Spleen (tissue), 11 donors: Measurements from ENCODE around the gene SEMA6D. TPM values are rescaled to one million over a fixed set of nuclear protein-coding genes. Genes with fewer than 3 reads are reported as not detected.

ENCODE experiments used
- DNase-seq: peaks from one replicate; pipeline ENCODE4 v3.0.0-alpha.2; 2020
- H3K27ac ChIP-seq, 8 donors: fragments of 200-600 bp; sonication (generic) in 7 of 8; 1 replicate in 4 of 8; 2 replicates in 4 of 8; pipeline versions ENCODE4 v1.5.0 to v1.8.0; 2016 to 2021; ENCODE audit warnings: inconsistent platforms in 4 of 8, mild to moderate bottlenecking in 4 of 8, moderate library complexity in 1 of 8
- H3K27me3 ChIP-seq, 7 donors: fragments of 200-600 bp; sonication (generic) in 6 of 7; replicated peaks in 1 of 7; 1 replicate in 4 of 7; 2 replicates in 3 of 7; pipeline versions ENCODE4 v1.5.0 to v1.8.0; 2016 to 2021; ENCODE audit warnings: inconsistent platforms in 3 of 7, mild to moderate bottlenecking in 1 of 7
- H3K36me3 ChIP-seq, 6 donors: fragments of 200-600 bp; sonication (generic) in 5 of 6; 1 replicate in 4 of 6; 2 replicates in 2 of 6; pipeline versions ENCODE4 v1.5.0 to v1.8.0; 2016 to 2021; ENCODE audit warnings: inconsistent platforms in 2 of 6
- H3K4me1 ChIP-seq, 6 donors: fragments of 200-600 bp; sonication (generic) in 5 of 6; 1 replicate in 3 of 6; 2 replicates in 3 of 6; pipeline versions ENCODE4 v1.5.0 to v1.8.0; 2016 to 2021; ENCODE audit warnings: inconsistent platforms in 3 of 6
- H3K4me3 ChIP-seq, 8 donors: fragments of 200-600 bp; sonication (generic) in 7 of 8; 1 replicate in 4 of 8; 2 replicates in 4 of 8; pipeline versions ENCODE4 v1.5.0 to v1.8.0; 2016 to 2021; ENCODE audit warnings: inconsistent platforms in 4 of 8, mild to moderate bottlenecking in 4 of 8, moderate library complexity in 2 of 8
- H3K9me3 ChIP-seq, 8 donors: fragments of 200-600 bp; sonication (generic) in 7 of 8; 1 replicate in 4 of 8; 2 replicates in 4 of 8; pipeline versions ENCODE4 v1.5.0 to v1.8.0; 2016 to 2021; ENCODE audit warnings: inconsistent platforms in 4 of 8
- POLR2A ChIP-seq, 3 donors: fragments of 450-650 bp; IDR thresholded peaks; one replicate each; pipeline ENCODE4 v1.5.1; 2017; ENCODE audit warnings: antibody characterized with exemption in 3 of 3, mild to moderate bottlenecking in 1 of 3
- POLR2AphosphoS5 ChIP-seq, 3 donors: sonication (generic); formaldehyde crosslinking; IDR thresholded peaks; one replicate each; pipeline ENCODE4 v1.5.1; 2017; ENCODE audit warnings: antibody characterized with exemption in 3 of 3
- WGBS, 5 donors: extraction: QIAGEN DNeasy Blood & Tissue Kit in 3 of 5; methylation state at CpG; one replicate each; pipeline versions ENCODE4 v1.1.5 to v1.1.7; 2013 to 2018; 5-methylcytosine and 5-hydroxymethylcytosine counted together
- intact Hi-C: fragments of 100-400 bp; cut with DNase I; formaldehyde crosslinking; loops from one replicate; pipeline ENCODE4 v1.15.0; 2023; ENCODE audit warnings: low total_unique reads
- polyA plus RNA-seq, 3 donors: library from polyadenylated mRNA; stranded (reverse); fragments of 200-250 nt; gene quantifications; one replicate each; pipeline ENCODE4 v1.2.1, GENCODE V29; 2013
- total RNA-seq, 7 donors: library from RNA; depleted of rRNA in 3 of 7; stranded (reverse); fragments of >200 nt in 3 of 7; fragmentation: NEBNext Ultra II Directional in 4 of 7; extraction: Animal tissue kit (Norgen Biotek cat#: 25700) in 4 of 7; gene quantifications; one replicate each; pipeline versions ENCODE4 v1.1.0 to v1.2.1, GENCODE V29; 2016 to 2021
- TF ChIP-seq, protein P1 (sequence below), 11 experiments: fragments of 200-600 bp in 7 of 11; fragments of 450-650 bp in 4 of 11; sonication (generic) in 4 of 11; IDR thresholded peaks in 8 of 11; conservative IDR thresholded peaks in 3 of 11; 1 replicate in 7 of 11; 2 replicates in 4 of 11; pipeline versions ENCODE4 v1.4.0 to v1.8.0; 2016 to 2021; ENCODE audit warnings: antibody characterized with exemption in 11 of 11, inconsistent platforms in 4 of 11, mild to moderate bottlenecking in 1 of 11
- donor health status: healthy with polysubstance abuse.
- donor health status: DM: no; HTN: no; CAD: no; lungs with moderate emphysema.
- donor health status: DM: no; HTN: no; CAD: no.
- donor health status: Bipolar disorder and iron deficiency.
- donor health status: healthy.
- donor health status: DM: no; HTN: no; CAD: no.
- donor health status: DM: yes; HTN: yes; CAD: no.

Gene SEMA6D
- total and polyA plus RNA-seq, 10 donors: 0.52 to 6.5 (median 2.3) TPM

- no peak overlapping the region for H3K27ac ChIP-seq
- no peaks in the 10 kb centered on the region for H3K27me3 ChIP-seq
- H3K36me3 ChIP-seq: no peaks in the 10 kb centered on the region
- no peak for DNase-seq
- H3K4me3 ChIP-seq: no peak overlapping the region
- 47 to 74% (median 67%) methylated on average over 3 of the region's 3 CpGs for WGBS, 5 donors
- H3K9me3 ChIP-seq: no peaks in the 10 kb centered on the region
- H3K4me1 ChIP-seq: no peaks in the 10 kb centered on the region
- TF ChIP-seq, protein P1, sequence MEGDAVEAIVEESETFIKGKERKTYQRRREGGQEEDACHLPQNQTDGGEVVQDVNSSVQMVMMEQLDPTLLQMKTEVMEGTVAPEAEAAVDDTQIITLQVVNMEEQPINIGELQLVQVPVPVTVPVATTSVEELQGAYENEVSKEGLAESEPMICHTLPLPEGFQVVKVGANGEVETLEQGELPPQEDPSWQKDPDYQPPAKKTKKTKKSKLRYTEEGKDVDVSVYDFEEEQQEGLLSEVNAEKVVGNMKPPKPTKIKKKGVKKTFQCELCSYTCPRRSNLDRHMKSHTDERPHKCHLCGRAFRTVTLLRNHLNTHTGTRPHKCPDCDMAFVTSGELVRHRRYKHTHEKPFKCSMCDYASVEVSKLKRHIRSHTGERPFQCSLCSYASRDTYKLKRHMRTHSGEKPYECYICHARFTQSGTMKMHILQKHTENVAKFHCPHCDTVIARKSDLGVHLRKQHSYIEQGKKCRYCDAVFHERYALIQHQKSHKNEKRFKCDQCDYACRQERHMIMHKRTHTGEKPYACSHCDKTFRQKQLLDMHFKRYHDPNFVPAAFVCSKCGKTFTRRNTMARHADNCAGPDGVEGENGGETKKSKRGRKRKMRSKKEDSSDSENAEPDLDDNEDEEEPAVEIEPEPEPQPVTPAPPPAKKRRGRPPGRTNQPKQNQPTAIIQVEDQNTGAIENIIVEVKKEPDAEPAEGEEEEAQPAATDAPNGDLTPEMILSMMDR (IDR thresholded peaks at IDR 0.05 in 8 of 11, conservative IDR thresholded peaks at IDR 0.05 in 3 of 11): no peak
- TF ChIP-seq POLR2A (IDR thresholded peaks at IDR 0.05): no peak
- no peak for TF ChIP-seq POLR2AphosphoS5 (IDR thresholded peaks at IDR 0.05)
- intact Hi-C loops: no loop called here
Observed at GRCh38 chr15:47796339-47796738, 79.0 kb downstream of the SEMA6D start.

DNA sequence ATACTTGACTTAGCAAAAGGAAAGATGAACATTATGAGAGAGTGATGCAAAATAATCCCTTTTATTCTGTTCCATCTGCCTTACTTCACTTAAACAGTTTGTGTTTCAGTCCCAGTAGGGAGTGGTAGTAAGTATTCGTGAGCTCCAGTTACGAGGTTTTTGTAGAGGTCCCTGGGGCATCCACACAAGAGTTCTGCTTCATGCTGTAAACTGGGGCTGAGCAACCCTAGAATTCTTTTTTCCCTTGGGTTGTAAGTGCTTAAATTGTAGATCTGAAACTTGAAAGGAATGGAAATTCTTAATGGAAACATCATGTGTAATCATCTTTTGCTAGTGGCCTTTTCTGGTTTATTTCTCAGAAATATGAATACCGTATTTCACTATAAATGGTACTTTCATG, 79.5 kb downstream of the SEMA6D start:
- H3K27ac ChIP-seq: no peak overlapping the region
- intact Hi-C loops: no loop called here
- 71 to 90% (median 86%) methylated on average over 3 of the region's 3 CpGs for WGBS, 5 donors
- H3K9me3 ChIP-seq: no peaks in the 10 kb centered on the region
- H3K4me3 ChIP-seq: no peak overlapping the region
- H3K36me3 ChIP-seq: no peaks in the 10 kb centered on the region
- H3K4me1 ChIP-seq: no peaks in the 10 kb centered on the region
- no peaks in the 10 kb centered on the region for H3K27me3 ChIP-seq
- no peak for DNase-seq
- TF ChIP-seq POLR2AphosphoS5 (IDR thresholded peaks at IDR 0.05) (no peak), POLR2A (IDR thresholded peaks at IDR 0.05) (no peak)
- TF ChIP-seq, protein P1 (IDR thresholded peaks at IDR 0.05 in 8 of 11, conservative IDR thresholded peaks at IDR 0.05 in 3 of 11): no peak

GRCh38 chr15:47801522-47801921, 84.2 kb downstream of the SEMA6D start:
- intact Hi-C loops: no loop called here
- TF ChIP-seq POLR2A (IDR thresholded peaks at IDR 0.05) (no peak), POLR2AphosphoS5 (IDR thresholded peaks at IDR 0.05) (no peak)
- TF ChIP-seq, protein P1 (IDR thresholded peaks at IDR 0.05 in 8 of 11, conservative IDR thresholded peaks at IDR 0.05 in 3 of 11): no peak
- Histone ChIP-seq H3K27ac (no peak overlapping the region), H3K4me1 (no peaks in the 10 kb centered on the region), H3K9me3 (no peaks in the 10 kb centered on the region), H3K4me3 (no peak overlapping the region), H3K36me3 (no peaks in the 10 kb centered on the region), H3K27me3 (no peaks in the 10 kb centered on the region)
- DNase-seq: no peak
- WGBS, 5 donors: 86 to 97% (median 94%) methylated on average over 3 of the region's 3 CpGs

- Histone ChIP-seq H3K9me3 (no peaks in the 10 kb centered on the region), H3K36me3 (no peaks in the 10 kb centered on the region), H3K4me3 (no peak overlapping the region), H3K4me1 (no peaks in the 10 kb centered on the region), H3K27ac (no peak overlapping the region), H3K27me3 (no peaks in the 10 kb centered on the region)
- TF ChIP-seq POLR2A (IDR thresholded peaks at IDR 0.05) (no peak), POLR2AphosphoS5 (IDR thresholded peaks at IDR 0.05) (no peak)
- TF ChIP-seq, protein P1 (IDR thresholded peaks at IDR 0.05 in 8 of 11, conservative IDR thresholded peaks at IDR 0.05 in 3 of 11): no peak
- intact Hi-C loops: no loop called here
- no peak for DNase-seq
Observed at GRCh38 chr15:47802216-47802615, 84.9 kb downstream of the SEMA6D start.
